ENCODE results near the gene REXO4.

Gene REXO4

GRCh38 chr9:133449760-133450159, 31.9 kb upstream of the REXO4 start:
- FAIRE-seq = no peak

- FAIRE-seq = no peak
Measured at GRCh38 chr9:133448487-133448972, 30.7 kb upstream of the REXO4 start.

GRCh38 chr9:133445293-133445969, 27.6 kb upstream of the REXO4 start:
- no peak for FAIRE-seq

GRCh38 chr9:133443982-133444381, 26.2 kb upstream of the REXO4 start:
- no peak for FAIRE-seq

GRCh38 chr9:133443248-133443647, 25.4 kb upstream of the REXO4 start:
- no peak for FAIRE-seq

GRCh38 chr9:133441571-133441970, 23.8 kb upstream of the REXO4 start:
- FAIRE-seq = no peak

- no peak for FAIRE-seq
Measured at GRCh38 chr9:133440874-133441273, 23.1 kb upstream of the REXO4 start.

GRCh38 chr9:133439337-133439736, 21.5 kb upstream of the REXO4 start:
- no peak for FAIRE-seq

- FAIRE-seq = no peak
Measured at GRCh38 chr9:133437753-133438531, 20.1 kb upstream of the REXO4 start.

GRCh38 chr9:133436681-133437080, 18.9 kb upstream of the REXO4 start:
- FAIRE-seq = no peak

- FAIRE-seq = no peak
Measured at GRCh38 chr9:133433351-133433843, 15.6 kb upstream of the REXO4 start.

- FAIRE-seq = no peak
Measured at GRCh38 chr9:133430244-133430643, 12.4 kb upstream of the REXO4 start.

- no peak for FAIRE-seq
Measured at GRCh38 chr9:133429641-133430161, 11.9 kb upstream of the REXO4 start.

GRCh38 chr9:133429214-133429613, 11.4 kb upstream of the REXO4 start:
- FAIRE-seq = no peak

- no peak for FAIRE-seq
Measured at GRCh38 chr9:133428617-133429101, 10.8 kb upstream of the REXO4 start.

- FAIRE-seq = no peak
Measured at GRCh38 chr9:133427658-133428348, 10.0 kb upstream of the REXO4 start.

- FAIRE-seq = no peak
Measured at GRCh38 chr9:133426011-133426410, 8.2 kb upstream of the REXO4 start.

- FAIRE-seq = no peak
Measured at GRCh38 chr9:133425049-133425632, 7.3 kb upstream of the REXO4 start.

- FAIRE-seq = no peak
Measured at GRCh38 chr9:133424187-133424586, 6.4 kb upstream of the REXO4 start.

GRCh38 chr9:133423216-133423615, 5.4 kb upstream of the REXO4 start:
- FAIRE-seq = no peak

- no peak for FAIRE-seq
Measured at GRCh38 chr9:133421615-133422542, 4.1 kb upstream of the REXO4 start, which contains the start of gene ADAMTS13. TSS of gene ADAMTS13 (plus strand) at chr9:133422367. CDS start at chr9:133422444, 77 bp downstream.
